Measurements from ENCODE around the gene UPF3A. TPM values are rescaled to one million over a fixed set of nuclear protein-coding genes. Genes with fewer than 3 reads are reported as not detected.
"Not testable (repeated sequence)": the region's sequence is repeated elsewhere in the genome, so short reads cannot be mapped to it uniquely, and the experiment has no call there.

UPF3A gene
- total and polyA plus RNA-seq, 8 donors = 17.1 to 73.8 (median 26.9) TPM

DNA sequence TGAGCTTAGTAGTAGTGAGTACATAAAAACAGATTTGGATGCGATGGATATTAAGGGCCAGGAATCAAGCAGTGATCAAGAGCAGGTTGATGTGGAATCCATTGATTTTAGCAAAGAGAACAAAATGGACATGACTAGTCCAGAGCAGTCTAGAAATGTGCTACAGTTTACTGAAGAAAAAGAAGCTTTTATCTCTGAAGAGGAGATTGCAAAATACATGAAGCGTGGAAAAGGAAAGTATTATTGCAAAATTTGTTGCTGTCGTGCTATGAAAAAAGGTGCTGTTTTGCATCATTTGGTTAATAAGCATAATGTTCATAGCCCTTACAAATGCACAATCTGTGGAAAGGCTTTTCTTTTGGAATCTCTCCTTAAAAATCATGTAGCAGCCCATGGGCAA is 44.3 kb downstream of the UPF3A start:
- 96 to 98% methylated on average over 3 of the region's 3 CpGs for WGBS, 2 donors
- TF ChIP-seq, protein P1, sequence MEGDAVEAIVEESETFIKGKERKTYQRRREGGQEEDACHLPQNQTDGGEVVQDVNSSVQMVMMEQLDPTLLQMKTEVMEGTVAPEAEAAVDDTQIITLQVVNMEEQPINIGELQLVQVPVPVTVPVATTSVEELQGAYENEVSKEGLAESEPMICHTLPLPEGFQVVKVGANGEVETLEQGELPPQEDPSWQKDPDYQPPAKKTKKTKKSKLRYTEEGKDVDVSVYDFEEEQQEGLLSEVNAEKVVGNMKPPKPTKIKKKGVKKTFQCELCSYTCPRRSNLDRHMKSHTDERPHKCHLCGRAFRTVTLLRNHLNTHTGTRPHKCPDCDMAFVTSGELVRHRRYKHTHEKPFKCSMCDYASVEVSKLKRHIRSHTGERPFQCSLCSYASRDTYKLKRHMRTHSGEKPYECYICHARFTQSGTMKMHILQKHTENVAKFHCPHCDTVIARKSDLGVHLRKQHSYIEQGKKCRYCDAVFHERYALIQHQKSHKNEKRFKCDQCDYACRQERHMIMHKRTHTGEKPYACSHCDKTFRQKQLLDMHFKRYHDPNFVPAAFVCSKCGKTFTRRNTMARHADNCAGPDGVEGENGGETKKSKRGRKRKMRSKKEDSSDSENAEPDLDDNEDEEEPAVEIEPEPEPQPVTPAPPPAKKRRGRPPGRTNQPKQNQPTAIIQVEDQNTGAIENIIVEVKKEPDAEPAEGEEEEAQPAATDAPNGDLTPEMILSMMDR (IDR thresholded peaks at IDR 0.05) = no peak
- Histone ChIP-seq H3K27ac (no peak overlapping the region), H3K4me1 (peaks cover 0 to 9% (median 5%) of the 10 kb centered on the region in 3 donors), H3K27me3 (no peaks in the 10 kb centered on the region), H3K36me3 (peaks cover 0 to 27% (median 7%) of the 10 kb centered on the region in 3 donors), H3K9me3 (no peaks in the 10 kb centered on the region), H3K4me3 (no peak overlapping the region)
- intact Hi-C loops (cut with DNase I) = no loop called here
- no peak for FAIRE-seq
- DNase-seq = no peak
- ATAC-seq = no peak

DNA sequence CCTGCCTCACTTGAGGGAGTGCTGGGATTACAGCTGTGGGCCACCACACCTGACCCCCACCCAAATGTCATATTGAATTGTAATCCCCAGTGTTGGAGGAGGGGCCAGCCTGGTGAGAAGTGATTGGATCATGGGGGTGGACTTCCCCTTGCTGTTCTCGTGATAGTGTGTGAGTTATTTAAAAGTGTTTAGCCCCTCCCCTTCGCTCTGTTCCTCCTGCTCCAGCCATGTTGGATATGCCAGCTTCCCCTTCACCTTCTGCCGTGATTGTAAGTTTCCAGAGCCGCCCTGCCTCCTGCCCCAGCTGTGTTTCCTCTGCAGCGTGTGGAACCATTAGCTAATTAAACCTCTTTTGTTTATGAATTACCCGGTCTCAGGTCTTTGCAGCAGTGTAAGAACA is 46.6 kb downstream of the UPF3A start:
- Histone ChIP-seq H3K4me1 (peaks cover 0 to 9% (median 5%) of the 10 kb centered on the region in 3 donors), H3K4me3 (no peak overlapping the region), H3K27me3 (no peaks in the 10 kb centered on the region), H3K36me3 (peaks cover 0 to 18% (median 0%) of the 10 kb centered on the region in 3 donors), H3K9me3 (no peaks in the 10 kb centered on the region), H3K27ac (no peak overlapping the region)
- 89% methylated on average over 6 of the region's 6 CpGs for WGBS, 2 donors
- no peak for DNase-seq
- intact Hi-C loops (cut with DNase I) = no loop called here
- TF ChIP-seq, protein P1 (IDR thresholded peaks at IDR 0.05) = no peak
- no peak for FAIRE-seq
- no peak for ATAC-seq

GRCh38 chr13:114328595-114328994 is 47.2 kb downstream of the UPF3A start:
- intact Hi-C loops (cut with DNase I) = no loop called here
- DNase-seq = no peak
- Histone ChIP-seq H3K27ac (no peak overlapping the region), H3K4me1 (peaks cover 0 to 9% (median 5%) of the 10 kb centered on the region in 3 donors), H3K4me3 (no peak overlapping the region), H3K36me3 (peaks cover 0 to 15% (median 0%) of the 10 kb centered on the region in 3 donors), H3K9me3 (no peaks in the 10 kb centered on the region), H3K27me3 (no peaks in the 10 kb centered on the region)
- ATAC-seq = no peak
- TF ChIP-seq, protein P1 (IDR thresholded peaks at IDR 0.05) = no peak
- 88 to 97% methylated on average over 1 of the region's 1 CpG for WGBS, 2 donors
- no peak for FAIRE-seq

DNA sequence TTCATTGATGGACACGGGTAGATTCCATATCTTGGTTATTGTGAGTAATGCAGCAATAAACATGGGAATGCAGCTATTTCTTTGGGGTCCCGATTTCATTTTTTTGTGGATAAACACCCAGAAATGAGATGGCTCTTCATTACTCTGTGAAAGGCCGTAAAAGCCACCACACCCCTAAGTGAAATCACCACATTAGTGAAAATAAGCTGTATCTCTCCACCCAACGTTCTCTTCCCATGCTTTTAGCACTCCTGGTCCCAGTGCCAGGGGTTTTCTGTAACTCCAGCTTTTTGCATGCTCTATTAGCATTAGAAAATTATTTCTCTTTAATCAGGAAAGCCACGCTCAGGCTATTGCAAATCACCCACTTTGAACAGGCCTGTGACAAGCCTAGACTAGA is 48.7 kb downstream of the UPF3A start:
- TF ChIP-seq, protein P1 (IDR thresholded peaks at IDR 0.05) = no peak
- Histone ChIP-seq H3K4me3 (no peak overlapping the region), H3K27me3 (no peaks in the 10 kb centered on the region), H3K4me1 (peaks cover 0 to 9% (median 5%) of the 10 kb centered on the region in 3 donors), H3K9me3 (no peaks in the 10 kb centered on the region), H3K27ac (no peak overlapping the region), H3K36me3 (peaks cover 0 to under 1% (median 0%) of the 10 kb centered on the region in 3 donors)
- DNase-seq (no peak), ATAC-seq (no peak), FAIRE-seq (no peak)
- WGBS, 2 donors = 80 to 91% methylated on average over 5 of the region's 5 CpGs
- intact Hi-C loops (cut with DNase I) = no loop called here

GRCh38 chr13:114333881-114334280 is 52.5 kb downstream of the UPF3A start:
- H3K27me3 ChIP-seq; DNase-seq; H3K4me1 ChIP-seq; H3K4me3 ChIP-seq; H3K36me3 ChIP-seq; intact Hi-C loops (cut with DNase I); H3K9me3 ChIP-seq; H3K27ac ChIP-seq; FAIRE-seq; ATAC-seq: not testable (repeated sequence)
- 82 to 83% methylated on average over 3 of the region's 3 CpGs for WGBS, 2 donors

All from pancreas (tissue), 10 donors.